ENCODE data around the gene LETM1. TPM values are rescaled to one million over a fixed set of nuclear protein-coding genes. Genes with fewer than 3 reads are reported as not detected.

Gene LETM1
- total and polyA plus RNA-seq, 2 of the 13 experiments (the other 11 are each of a cell fraction or from before 2014, with no cell fraction given) = 9.7 to 41.6 TPM

DNA sequence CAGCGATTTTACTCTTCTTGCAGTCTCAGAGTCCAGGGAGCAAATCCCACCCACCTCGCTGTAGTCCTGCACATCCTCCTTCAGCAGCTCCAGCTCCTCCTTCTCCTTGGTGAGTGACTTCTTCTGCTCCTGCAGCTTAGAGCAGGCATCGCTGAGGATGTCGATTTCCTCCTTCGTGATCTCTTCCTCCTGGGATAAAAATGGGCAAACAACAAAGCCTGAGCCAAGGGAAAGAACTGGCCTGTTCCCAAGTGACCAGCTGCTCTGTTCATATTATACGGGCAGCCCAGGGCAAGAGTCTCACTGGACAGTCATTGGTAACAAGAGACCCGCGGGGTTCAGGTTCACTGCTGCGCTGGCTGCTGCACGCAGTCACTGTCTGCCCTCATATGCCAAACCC is 36.7 kb downstream of the LETM1 start:
- H3K27me3 ChIP-seq (ENCODE audit: control insufficient read depth in 1 of 2, insufficient read depth in 2 of 2, low read length in 2 of 2) = no peaks in the 10 kb centered on the region
- no peak for DNase-seq (ENCODE audit: low spot score)
- no peak overlapping the region for H3K4me2 ChIP-seq (ENCODE audit: low read depth, low read length)
- POLR2A ChIA-PET = no interaction called here
- H3K9ac ChIP-seq (ENCODE audit: insufficient read depth, low read depth, low read length) = no peak overlapping the region
- H3K4me3 ChIP-seq (replicated peaks in 1 of 3; ENCODE audit: insufficient read depth in 1 of 3, low read depth in 2 of 3, low read length in 3 of 3) = no peak overlapping the region
- H3K27ac ChIP-seq (ENCODE audit: extremely low read length, insufficient read depth, low read length) = no peak overlapping the region
- H3K4me1 ChIP-seq (ENCODE audit: insufficient read depth, low read length) = no peaks in the 10 kb centered on the region
- 94% methylated on average over 8 of the region's 10 CpGs for WGBS (ENCODE audit: low lambda C conversion rate)
- no peaks in the 10 kb centered on the region for H3K9me3 ChIP-seq (ENCODE audit: low read length)
- no peaks in the 10 kb centered on the region for H3K79me2 ChIP-seq (ENCODE audit: insufficient read depth, low read length)
- no peaks in the 10 kb centered on the region for H4K20me1 ChIP-seq (ENCODE audit: insufficient read depth, low read length)
- H3K36me3 ChIP-seq (replicated peaks in 1 of 2; ENCODE audit: control insufficient read depth in 1 of 2, insufficient read depth in 2 of 2, low read length in 2 of 2) = peaks cover 29 to 67% of the 10 kb centered on the region in 2 experiments
- in situ Hi-C loops (cut with HindIII; ENCODE audit: extremely low pct_ligation_motif_present, low pct_unique_long_range_greater_than_20kb) (no loop called here), intact Hi-C loops (cut with micrococcal nuclease; ENCODE audit: unreplicated experiment) (no loop called here)
- no TSS peak for BruUV-seq (replicated peaks)
- CTCF ChIA-PET (ENCODE audit: low intra/inter-chr PET ratio, low total read pairs) = no interaction called here
- TF ChIP-seq HNF4A (CRISPR knock-in tag; IDR thresholded peaks at IDR 0.05) (no peak), TEAD3 (CRISPR knock-in tag; optimal IDR thresholded peaks at IDR 0.05; ENCODE audit: borderline replicate concordance) (no peak), ZNF543 (CRISPR knock-in tag; IDR thresholded peaks at IDR 0.05) (no peak), TGIF2 (CRISPR knock-in tag; IDR thresholded peaks at IDR 0.05) (no peak), PHB2 (IDR thresholded peaks at IDR 0.05; ENCODE audit: partially characterized antibody) (no peak), MYNN (CRISPR knock-in tag; IDR thresholded peaks at IDR 0.05; ENCODE audit: low read depth) (no peak), RFXAP (CRISPR knock-in tag; IDR thresholded peaks at IDR 0.05; ENCODE audit: borderline replicate concordance) (no peak), CCDC6 (CRISPR knock-in tag; IDR thresholded peaks at IDR 0.05) (no peak)
- TF ChIP-seq, protein P1, sequence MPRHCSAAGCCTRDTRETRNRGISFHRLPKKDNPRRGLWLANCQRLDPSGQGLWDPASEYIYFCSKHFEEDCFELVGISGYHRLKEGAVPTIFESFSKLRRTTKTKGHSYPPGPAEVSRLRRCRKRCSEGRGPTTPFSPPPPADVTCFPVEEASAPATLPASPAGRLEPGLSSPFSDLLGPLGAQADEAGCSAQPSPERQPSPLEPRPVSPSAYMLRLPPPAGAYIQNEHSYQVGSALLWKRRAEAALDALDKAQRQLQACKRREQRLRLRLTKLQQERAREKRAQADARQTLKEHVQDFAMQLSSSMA (CRISPR knock-in tag; IDR thresholded peaks at IDR 0.05) = no peak
- TF ChIP-seq, protein P2, sequence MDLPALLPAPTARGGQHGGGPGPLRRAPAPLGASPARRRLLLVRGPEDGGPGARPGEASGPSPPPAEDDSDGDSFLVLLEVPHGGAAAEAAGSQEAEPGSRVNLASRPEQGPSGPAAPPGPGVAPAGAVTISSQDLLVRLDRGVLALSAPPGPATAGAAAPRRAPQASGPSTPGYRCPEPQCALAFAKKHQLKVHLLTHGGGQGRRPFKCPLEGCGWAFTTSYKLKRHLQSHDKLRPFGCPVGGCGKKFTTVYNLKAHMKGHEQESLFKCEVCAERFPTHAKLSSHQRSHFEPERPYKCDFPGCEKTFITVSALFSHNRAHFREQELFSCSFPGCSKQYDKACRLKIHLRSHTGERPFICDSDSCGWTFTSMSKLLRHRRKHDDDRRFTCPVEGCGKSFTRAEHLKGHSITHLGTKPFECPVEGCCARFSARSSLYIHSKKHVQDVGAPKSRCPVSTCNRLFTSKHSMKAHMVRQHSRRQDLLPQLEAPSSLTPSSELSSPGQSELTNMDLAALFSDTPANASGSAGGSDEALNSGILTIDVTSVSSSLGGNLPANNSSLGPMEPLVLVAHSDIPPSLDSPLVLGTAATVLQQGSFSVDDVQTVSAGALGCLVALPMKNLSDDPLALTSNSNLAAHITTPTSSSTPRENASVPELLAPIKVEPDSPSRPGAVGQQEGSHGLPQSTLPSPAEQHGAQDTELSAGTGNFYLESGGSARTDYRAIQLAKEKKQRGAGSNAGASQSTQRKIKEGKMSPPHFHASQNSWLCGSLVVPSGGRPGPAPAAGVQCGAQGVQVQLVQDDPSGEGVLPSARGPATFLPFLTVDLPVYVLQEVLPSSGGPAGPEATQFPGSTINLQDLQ (CRISPR knock-in tag; IDR thresholded peaks at IDR 0.05) = no peak
- no peak overlapping the region for H2AFZ ChIP-seq (ENCODE audit: low read length)
- FAIRE-seq = no peak
- ATAC-seq = no peak
